HK-2 (cell line): ENCODE results near the gene E2F4.
A peak's percentile ranks its signal among the peaks of the same experiment; 100 is the strongest.

Experiments
- DNase-seq: peaks from one replicate; pipeline ENCODE4 v3.0.0-alpha.2; 2018; ENCODE audit not compliant: unreplicated experiment

E2F4 gene

DNA sequence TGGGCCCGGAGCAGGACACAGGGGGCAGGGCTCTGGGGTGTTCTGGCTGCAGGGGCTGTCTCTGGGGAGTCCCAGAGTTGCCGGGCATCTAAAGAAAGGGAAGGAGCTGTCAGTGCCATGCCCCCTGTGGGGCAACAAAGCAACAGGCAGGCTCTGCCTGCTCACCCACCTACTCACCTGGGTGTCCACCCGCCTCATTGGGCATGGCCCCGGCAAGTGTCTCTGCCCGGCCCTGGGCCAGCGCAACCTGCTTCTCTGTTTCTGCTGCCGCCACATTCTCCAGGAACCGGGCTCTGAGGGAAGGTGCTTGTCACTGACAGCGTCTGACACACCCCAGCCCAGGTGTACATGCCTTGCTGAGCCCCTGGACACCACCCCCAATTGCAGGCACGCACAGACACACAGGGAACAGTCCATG lies 42.2 kb downstream of the E2F4 start:
- DNase-seq, result no peak

DNA sequence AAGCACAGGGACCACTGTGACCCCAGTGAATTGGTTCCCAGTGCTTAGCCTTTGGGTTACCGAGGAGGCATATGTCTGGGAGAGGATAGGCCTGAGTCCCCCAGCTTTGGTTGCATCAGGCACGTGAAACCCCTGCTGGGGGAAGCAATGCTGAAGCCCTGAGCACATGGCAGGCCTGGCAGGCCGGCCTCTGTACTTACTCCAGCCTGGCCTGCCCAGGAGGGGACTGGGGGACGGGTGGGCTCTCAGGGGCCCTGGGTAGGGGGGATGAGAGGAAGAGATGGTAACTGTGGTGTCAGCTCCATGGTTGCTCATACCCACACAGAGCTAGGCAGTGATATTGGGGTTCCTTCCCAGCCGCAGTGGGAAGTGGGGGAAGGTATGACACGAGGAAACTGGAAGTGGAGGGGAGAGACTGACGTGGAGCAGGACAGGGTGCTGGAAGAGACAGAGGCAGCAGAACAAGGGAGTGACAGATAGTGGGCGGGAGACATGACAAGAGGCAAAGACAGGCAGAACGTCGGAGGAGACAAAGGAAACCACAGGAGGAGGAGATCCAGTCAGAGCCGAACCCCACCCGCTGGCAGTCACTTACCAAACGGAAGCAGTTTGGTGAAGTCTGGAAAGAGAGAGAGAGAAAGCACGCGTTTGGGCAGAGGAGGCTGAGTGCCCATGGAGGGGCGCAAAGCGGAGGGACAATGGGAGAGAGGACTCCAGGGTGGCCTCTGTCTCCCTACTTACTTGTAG lies 44.0 kb downstream of the E2F4 start:
- DNase-seq, result no peak

DNA sequence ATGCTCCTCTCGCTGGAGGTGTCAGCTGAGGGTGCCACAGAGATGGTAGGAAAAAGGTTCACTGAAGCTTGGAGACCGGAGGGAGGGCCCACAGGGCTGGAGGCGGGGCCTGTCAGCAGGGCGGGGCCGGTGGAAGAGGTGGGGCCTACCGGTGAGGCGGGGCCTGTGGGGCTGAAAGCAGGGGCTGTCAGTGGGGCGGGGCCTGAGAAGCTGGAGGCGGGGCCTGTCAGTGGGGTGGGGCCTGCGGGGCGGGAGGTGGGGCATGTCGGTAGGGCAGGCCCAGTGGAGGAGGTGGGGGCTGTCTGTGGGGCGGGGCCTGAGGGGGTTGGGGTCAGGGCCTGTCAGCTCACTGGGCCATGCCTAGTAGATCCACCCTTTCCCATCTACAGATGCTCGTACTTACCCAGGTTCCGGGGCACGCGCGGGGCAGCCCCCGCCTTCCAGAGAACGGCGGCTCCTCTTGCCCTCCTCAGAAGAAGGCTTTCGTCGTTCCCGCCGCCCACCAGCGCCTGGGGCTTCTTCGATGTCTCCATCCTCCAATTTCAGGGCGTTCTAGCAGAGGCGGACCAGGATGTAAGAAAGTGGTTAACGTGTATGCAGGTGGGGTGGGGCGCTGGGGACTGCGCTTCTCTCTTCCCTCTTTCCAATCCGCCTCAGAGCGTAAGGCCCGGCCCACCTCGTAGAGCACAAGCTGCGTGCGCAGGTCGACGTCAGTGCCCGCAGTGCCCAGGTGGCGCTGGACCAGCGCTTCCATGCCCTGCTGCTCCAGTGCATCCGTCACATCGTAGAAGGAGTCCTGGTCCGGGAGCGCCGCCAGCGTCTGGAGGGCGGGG lies 44.8 kb downstream of the E2F4 start:
- peak; percentile 59 for DNase-seq

DNA sequence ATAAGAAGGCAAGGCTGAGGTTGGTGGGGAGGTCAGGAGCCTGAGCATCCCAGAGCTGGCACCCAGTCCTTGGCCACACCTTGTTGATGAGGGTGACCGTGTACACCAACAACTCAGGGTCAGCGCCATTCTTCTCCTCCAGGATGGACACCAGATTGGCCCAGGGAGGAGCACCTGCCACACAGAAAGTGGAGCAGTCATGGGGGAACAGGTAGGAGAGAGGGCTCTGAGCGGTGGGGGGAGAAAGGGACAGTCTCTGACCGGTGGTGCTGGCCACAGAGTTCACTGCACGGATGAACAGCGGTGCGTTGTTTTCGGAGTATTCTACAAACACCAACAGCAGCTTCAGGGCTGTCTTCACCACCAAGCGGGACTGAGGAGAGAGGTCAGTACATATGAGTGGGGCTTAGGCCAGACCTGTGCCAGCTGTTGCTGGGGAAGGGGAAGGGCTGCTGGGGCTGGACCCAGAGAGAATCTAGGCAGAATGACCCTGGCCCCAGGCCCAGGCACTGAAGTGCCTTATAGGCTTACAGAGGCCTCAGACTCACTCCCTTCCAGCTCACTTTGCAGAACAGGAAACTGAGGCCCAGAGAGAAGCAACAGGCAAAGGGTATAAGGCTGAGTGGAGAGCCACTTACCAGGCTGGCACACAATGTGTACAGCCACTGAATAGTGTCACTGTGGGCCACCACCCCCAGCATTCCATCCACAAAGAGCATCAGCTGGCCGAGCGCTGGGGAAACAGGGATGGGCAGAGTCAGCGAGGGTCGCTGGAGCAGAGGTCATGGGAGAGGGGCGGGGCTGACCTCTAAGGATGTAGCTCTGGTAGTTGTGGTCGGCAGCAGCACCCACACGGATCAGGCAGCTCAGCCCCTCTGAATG lies 45.7 kb downstream of the E2F4 start:
- DNase-seq, result no peak

DNA sequence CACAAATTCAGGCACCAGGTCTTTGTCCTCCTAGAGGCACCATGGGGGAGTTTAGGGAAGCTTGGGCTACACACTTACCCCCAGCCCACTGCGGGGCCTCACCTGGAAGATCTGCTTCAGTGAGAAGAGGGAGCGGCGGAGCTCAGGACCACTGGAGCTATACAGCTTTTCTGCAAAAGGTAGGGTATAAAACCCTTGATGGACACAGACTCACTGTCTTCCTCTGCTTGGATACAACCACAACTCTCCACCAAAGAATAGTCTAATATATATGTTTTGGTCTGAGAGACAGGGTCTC lies 46.3 kb downstream of the E2F4 start:
- DNase-seq, result no peak

DNA sequence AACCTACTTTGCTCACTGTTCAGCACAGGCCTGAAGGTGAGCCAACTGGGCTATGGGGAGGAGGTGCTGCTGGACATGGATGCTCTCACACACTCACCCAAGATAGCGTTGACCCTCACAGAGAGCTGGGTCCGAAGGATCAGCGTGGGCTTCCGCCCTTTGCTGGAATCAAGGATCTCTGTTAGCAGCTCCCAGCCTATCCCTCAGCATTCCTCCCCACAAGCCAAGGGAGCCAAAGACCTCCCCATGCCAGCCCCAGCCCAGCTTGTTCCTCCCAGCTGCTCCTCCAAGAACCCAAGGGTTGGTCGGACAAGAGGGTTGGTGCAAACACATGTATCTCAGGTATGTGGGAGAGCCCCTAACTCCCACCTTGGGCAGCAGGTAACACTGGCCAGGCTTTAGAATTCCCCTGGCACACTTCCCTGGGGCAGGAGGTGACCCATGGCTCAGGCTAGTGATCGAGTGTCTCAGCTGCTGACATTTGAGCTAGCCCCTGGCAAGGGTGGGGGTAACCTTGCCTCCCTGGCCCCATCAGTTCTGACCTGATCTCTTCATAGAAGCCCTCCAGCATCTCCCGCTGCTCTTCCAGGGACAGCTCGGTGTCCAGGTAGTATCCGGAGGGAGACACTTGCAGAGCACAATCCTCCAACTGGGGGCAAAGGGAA lies 47.0 kb downstream of the E2F4 start:
- no peak for DNase-seq

DNA sequence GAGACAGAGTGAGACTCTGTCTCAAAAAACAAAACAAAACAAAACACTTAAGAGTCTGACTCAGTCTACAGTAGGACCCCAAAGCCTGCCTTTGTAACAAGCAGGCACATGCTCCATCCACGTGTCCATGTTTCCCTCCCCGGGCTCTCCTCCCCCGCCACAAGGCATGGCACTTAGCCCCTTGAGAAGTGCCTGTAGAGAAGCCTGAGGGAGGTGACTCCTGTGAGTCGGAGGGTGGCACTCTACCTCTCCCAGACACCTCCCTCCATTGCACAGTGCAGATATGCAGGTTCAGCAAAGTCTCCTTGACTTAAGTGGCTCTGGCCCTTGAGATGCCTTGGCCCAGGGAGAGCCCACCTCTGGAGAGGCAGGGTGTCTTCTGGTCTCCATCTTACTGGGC lies 48.6 kb downstream of the E2F4 start:
- peak; percentile 61 for DNase-seq

DNA sequence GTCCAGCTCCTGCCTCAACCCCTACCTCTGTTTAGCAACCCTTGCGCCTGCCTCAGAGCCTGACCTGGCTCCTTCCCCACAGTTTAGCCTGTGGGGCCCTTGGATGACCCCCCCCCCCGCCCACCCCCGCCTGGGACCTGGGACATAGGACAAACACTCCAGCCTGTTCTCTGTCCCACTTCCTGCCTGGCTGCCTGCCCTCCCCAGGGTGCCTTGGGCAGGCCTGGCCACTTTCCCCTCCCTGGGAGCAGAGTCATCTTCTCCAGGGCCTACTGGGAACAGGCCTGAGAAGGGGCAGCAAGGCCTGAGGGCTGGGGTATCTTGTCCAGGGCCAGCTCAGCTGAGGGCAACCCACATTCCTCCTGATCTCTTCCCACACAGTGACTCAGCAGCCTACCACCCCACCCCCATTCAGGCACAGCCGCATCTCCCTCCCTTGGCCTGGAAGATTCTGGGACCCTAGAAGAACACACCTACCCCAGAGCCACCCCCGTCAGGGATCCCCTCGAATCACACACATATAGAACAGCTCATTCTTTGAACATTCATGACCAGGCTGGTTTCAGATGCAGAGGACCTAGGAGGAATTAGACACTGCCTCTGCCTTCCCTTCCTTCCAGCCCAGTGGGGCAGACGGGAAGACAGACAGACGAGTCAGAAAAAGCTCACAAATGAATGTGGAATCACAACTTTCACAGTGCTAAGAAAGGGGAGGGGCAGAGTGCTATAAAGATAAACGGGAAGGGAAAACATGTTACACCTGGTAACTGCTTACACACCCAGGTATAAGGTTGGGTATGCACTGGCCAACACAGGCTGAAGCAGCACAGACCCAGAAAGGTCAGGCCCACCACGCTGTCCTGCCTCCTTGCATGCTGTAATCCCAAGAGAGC lies 49.3 kb downstream of the E2F4 start:
- peak; percentile 89 for DNase-seq

DNA sequence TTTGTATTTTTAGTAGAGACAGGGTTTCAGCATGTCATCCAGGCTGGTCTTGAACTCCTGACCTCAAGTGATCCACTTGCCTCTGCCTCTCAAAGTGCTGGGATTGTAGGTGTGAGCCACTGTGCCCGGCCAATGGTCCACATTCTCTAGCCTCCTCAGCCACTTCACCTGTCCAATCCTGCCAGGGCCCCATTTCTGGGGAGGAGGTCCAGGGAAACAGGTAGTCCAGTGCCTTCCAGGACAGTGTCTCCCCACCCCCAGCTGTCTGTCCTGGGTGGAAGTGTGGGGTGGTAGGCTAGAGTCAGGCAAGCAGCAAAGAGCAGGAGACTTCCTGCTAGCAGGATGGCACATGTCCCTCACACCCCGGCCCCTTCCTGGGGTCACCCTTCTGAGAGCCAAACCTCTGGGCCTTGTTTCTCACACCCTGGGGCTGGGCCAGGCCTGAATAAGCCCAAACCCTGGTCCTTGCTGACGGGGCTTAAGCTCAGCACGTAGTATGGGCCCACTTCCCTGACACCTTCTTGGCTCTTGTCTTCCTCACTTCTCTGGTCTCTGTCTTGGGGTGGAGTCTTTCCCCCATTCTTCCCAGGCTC lies 50.3 kb downstream of the E2F4 start:
- no peak for DNase-seq

DNA sequence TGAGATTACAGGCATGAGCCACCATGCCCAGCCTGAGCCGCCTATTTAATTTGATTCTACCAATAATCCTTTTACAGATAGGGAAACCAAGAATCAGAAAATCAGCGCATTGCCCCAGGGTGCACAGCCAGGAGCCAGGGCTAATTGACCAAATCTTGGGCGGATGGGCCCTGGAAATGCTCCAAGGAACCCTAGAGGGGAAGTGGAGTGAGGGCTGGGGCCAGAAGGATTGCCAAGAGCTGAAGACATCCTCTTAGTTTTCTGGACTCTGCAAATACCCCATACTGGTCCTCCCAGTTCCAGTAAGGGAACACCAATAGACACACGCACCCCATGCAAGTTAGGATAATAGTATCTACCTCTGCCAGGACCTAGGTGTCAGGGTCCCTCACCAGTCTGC lies 51.5 kb downstream of the E2F4 start:
- no peak for DNase-seq

DNA sequence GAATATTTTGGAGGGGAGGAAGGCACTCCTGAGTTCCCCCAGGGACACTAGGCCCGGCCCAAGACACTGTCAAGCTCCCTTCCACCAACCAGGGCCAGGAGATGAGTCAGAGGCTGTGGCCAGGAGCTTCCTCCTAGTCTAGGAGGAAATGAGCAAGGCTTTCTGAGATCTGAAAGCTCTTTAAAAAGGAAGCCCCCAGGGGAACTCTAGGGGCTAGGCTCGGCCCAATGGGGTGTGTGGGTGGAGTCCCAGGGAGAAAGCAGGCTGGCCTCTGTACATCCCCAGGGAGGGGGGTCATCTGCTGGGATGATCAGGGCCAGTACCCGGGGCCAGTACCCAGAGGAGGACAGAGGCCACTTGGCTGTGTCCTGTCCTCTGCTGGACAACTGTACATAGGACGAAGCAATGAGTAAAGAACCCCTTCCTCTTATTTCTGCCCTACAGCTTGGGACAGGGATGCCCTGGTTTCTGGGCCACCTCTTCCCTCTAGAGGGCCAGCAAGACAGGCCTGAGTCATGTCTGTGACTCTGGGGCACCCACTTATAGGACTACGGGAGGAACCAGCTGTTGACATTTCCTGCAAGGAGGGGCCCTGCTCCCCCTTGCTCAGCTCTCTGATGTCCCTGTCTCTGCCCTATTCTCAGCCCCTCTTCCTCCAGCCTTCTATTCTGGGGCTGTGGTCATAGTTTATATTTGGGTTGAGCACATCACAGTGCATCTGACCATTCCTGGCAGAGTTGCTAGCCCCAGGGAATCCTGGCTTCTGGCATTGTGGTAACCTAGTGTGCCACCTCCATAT lies 52.6 kb downstream of the E2F4 start:
- peak; percentile 78 for DNase-seq

DNA sequence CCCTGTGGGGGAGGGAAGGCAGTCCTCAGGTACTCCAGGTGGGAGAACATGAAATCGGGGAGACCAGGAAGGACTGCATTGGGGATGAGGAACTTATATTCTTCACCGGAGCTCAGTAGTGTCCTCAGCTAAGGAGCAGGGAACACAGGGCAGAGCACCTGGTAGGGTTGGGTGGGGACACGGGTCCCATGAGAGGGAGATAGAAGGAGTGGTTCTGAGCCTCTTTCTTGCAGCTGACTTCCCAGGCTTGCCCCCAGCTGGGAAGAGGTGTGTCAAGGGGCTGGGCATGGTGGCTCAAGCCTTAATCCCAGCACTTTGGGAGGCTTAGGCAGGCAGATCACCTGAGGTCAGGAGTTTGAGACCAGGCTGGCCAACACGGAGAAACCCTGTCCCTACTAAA lies 53.2 kb downstream of the E2F4 start:
- DNase-seq, result no peak

DNA sequence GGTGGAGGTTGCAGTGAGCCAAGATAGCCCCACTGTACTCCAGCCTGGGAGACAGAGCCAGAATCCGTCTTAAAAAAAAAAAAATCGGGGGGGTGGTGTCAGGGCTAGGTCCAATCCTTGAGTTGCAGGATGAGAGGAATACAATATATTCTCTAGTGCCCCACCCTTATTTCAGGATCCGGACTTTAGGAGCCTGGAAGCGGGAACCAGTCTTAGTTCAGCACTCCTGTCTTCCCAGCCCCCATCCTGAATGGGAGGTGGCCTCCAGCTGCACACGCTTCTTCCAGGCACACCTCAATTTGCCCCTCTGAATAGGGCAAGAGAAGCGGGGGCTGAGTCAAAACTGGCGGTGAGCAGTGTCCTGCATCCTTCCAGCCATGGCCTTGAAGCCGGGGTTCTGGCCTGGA lies 53.7 kb downstream of the E2F4 start:
- DNase-seq, result no peak

DNA sequence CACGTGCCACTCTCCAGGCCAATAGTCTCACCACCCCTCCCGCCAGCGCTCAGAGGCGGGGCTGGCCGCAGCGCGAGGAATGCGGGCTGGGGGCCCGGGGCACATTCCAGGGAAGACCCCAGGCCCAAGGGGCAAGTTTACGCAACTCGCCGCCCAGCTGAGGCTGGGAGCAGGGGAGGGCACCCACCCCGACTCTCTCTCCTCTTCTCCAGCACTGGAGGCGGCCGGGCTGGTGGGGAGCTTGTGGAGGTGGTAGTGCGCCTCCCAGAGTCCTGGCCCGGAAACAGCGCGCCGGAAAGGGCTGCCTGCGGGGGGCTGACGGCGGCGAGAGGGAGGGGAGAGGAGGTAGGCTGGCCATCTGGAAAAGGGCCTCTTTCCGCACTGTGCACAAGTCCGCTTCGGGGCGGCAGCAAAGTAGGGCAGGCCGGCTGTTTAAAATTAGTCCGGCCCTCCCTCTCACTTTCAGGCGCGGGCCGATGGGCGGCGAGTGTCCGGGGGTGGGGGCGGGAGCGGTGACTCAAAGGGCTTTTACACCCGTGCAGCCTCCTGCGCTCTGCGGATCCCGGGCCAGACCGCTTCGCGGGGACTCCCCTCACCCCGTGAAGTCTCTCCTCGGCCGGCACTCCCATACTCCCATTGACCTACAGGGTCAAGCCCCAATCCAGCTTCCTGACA lies 54.3 kb downstream of the E2F4 start:
- DNase-seq, result peak; percentile 86

DNA sequence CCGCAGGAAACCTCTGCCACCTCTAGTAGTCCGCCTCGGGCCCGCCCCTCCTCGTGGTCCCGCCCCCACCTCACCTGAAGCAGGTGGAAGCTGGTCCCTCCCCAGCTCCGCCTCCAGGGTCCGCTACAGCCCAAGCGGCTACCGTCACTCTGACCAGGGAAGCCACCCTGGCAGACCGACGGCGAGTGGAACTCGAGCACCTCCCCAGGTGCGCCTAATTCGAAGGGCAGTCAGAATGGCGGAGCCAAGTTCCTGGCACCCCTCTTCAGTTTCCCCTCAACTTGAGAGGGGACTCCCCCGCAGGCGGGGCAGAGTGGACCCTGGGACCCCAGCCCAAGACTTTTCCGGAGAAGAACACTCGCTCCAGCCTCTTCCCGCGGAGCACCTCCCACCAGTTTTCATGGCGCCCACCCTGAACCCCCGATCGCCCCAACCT lies 54.8 kb downstream of the E2F4 start:
- DNase-seq, result no peak

DNA sequence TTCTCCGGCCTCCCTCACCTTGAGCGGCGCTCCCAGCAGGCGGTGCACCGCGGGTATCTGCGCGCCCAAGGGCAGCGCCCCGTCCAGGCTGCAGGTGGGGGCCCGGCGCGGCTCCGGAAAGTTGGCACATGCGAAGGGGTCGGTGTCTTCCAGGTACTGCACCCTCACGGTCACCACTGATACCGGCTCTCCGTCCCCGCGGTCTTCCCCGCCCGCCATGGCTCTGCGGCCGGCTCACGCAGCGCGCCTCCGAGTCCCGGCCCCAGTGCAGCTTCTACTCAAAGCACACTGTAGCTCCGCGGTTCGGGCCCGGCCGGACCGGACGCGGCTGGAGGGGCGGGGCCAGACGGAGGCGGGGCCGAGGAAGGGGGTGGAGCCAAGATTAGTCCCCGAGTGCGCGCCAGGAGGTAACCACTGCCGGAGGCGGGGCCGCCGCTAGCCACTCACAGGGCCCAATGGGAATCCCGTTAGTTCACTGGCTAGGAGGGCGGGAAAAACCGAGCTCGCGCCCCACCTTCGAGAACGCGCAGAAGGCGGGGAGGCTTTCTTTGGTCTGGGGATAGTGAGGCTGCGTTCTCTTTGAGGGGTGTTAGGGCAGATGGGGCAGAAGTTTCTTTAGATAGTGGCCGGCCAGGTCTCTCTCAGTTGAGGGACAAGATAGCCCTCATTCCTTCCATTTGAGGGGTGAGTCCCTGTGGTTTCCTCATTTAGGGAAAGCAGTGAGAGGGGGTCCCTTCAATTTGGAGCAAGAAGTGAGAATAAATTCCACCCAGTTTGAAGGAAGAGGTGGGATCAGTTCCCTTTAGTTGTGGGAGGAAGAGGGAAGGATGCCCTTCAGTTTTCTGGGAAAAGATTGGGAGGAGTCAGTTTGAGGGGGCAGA lies 55.5 kb downstream of the E2F4 start, which contains the start of gene FHOD1:
Gene FHOD1 (minus strand): TSS at position 290 of the 881 bp plus-strand sequence. CDS start 71 bp downstream, at position 219.
- DNase-seq, result peak; percentile 99

DNA sequence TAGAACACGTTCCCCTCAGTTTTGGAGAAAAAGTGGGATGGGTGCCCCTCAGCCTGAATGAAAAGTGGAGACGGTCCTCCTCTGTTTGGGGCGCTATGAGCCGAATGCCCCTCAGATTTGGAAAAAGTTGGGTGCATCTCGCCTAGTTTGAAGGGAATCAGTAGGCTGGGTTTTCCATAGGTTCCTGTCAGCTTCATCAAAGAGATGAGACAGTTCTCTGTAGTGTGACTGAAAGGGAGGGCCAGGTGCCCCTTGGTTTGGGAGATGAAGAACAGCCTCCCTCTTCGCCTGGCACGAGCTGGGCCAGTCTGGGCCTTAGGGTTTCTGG lies 56.1 kb downstream of the E2F4 start:
- DNase-seq, result no peak
